Renal pelvis (tissue), 4 donors: Measurements from ENCODE around the gene ZNF425. TPM values are rescaled to one million over a fixed set of nuclear protein-coding genes. Genes with fewer than 3 reads are reported as not detected.
"Not testable (repeated sequence)": the region's sequence is repeated elsewhere in the genome, so short reads cannot be mapped to it uniquely, and the experiment has no call there.

Experiments
- DNase-seq: peaks from one replicate; pipeline ENCODE4 v3.0.0-alpha.2; 2013
- polyA plus RNA-seq, 3 donors: library from polyadenylated mRNA; unstranded; fragments of 120-200 nt; gene quantifications; one replicate each; pipeline ENCODE4 v1.2.1, GENCODE V29; 2013; ENCODE audit not compliant: insufficient read length in 3 of 3

The ZNF425 gene
- polyA plus RNA-seq, 3 donors = 6.1 to 7.6 (median 6.3) TPM

DNA sequence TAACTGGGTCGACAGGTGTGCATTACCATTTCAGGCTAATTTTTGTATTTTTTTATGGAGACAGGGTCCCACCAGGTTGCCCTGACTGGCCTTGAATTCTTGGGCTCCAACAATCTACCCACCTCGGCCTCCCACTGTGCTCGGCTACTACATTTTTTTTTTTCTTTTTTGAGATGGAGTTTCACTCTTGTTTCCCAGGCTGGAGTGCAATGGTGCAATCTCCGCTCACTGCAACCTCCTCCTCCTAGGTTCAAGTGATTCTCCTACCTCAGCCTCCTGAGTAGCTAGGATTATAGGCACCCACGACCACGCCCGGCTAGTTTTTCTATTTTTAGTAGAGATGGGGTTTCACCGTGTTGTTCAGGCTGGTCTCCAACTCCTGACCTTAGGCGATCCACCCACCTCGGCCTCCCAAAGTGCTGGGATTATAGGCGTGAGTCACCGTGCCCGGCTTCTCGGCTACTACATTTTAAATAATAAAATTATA lies 18.4 kb upstream of the ZNF425 start:
- not testable (repeated sequence) for DNase-seq

DNA sequence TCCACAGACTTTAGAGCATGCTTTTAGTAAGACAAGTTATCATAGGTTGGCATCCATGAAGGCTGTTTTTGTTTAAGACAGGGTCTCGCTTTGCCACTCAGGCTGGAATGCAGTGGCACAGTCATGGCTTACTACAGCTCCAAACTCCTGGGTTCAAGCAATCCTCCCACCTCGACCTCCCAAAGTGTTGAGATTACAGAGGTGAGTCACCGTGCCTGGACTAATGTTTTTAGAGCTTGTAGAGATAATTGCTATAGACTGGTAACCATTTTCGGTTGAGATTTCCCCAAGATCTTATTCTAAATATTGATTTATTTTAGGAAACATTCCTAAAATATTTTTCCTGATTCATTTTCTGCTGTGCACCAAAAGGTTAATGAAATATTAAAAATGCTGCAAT lies 15.8 kb upstream of the ZNF425 start:
- DNase-seq = no peak

DNA sequence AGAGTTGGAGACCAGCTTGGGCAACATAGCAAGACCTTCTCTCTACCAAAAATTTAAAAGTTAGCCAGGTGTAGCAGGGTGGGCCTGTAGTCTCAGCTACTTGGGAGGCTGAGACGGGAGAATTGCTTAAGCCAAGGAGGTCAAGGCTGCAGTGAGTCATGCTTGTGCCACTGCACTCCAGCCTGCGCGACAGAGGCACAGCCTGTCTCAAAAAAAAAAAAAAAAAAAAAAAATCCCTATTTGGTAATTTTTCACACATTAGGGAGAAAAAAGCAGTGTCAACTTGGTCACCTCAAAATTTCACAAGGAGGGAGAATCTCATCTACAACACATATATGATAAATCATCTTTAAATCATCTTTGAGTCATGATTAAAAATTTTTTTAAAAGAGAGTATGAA lies 14.7 kb upstream of the ZNF425 start:
- no peak for DNase-seq

DNA sequence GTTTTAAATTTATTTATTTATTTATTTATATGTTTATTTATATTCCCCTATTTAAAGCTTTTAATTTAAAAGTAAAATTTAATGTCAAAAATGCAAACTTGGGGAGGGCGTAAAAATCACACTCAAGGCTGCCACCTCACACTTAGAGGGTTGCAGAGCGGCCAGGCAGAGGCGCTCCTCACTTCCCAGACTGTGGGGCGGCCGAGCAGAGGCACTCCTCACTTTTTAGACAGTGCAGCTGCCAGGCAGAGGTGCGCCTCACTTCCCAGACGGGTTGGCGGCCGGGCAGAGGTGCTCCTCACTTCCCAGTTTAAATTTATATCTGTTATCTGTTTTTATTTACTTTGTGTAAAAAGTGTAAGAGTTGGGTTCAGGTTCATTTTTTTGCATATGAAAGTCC lies 10.0 kb upstream of the ZNF425 start:
- no peak for DNase-seq

DNA sequence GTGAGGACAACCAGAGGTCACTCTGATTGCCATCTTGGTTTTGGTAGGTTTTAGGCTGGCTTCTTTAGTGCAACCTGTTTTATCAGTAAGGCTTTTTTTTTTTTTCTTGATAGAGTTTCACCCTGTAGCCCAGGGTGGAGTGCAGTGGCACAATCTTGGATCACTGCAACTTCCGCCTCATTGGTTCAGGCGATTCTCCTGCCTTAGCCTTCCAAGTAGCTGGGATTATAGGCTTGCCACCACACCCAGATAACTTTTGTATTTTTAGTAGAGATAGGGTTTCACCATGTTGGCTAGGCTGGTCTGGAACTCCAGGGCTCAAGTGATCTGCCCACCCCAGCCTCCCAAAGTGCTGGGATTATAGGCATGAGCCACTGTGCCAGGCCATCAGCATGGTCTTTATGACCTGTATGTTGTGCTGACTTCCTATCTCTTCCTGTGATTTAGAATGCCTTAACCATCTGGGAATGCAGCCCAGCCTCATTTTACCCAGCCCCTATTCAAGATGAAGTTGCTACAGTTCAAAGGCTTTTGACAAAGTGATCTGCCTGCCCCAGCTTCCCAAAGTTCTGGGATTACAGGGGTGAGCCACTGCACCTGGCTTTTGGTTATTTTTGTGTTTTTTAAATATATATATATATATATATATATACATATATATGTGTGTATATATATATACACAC lies 7.0 kb upstream of the ZNF425 start:
- DNase-seq = no peak

DNA sequence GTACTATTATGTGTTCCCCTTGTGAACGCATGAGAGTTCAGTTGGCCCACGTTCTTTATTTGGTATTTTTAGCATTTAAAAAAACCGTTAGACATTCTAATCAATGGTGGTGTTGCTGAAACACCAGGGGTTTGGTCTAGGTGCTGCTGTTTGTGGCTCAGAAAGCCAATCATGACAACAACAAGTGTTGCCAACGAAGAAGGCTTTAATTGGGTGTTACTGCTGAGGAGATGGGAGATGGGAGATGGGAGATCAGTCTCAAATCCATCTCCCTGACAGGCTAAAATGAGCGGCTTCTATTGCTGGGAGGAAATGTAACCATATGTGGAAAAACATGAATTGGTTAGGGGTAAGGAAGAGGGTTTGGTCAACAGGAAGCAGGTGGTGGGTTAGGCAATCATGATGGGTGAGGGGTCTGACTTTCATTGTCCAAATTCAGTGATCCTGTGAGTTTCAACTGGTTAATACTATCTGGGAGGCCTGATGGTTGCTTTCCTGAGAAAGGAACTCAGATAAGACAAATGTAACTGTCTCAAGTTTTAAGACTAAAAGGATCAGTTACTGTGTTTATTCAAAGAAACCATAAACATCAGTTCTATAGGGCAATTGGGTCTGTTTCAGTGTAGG lies 4.6 kb upstream of the ZNF425 start:
- no peak for DNase-seq

DNA sequence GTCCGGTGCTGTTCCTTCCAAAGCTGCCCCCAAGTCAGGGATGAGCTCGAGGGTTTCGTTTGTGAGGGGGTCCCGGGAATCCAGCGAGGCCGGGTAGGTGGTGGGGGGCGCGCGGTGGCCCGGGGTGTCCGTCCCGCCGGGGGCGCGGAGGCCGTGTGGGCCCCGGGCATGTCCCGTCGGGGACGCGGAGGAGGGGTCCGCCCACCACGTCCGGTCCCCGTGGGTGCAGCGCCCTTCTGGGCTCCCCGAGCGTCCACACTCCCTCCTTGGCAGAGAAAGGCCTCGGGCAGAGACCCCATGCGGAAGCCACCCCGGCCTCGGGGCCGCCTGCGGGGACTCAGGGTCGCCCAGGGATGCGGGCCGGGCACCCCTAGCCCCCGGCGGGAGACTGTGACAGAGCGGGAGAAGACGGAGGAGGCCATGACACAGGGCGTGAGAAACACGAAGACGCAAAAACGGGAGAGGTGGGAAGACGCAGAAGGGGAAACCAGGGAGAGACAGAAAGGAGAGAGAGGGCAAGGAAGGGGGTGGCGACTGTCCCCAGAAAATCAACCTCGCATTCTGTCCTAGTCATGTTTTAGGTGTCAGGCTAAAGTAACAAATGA lies 640 bp upstream of the ZNF425 start:
- DNase-seq = peak; percentile 48

DNA sequence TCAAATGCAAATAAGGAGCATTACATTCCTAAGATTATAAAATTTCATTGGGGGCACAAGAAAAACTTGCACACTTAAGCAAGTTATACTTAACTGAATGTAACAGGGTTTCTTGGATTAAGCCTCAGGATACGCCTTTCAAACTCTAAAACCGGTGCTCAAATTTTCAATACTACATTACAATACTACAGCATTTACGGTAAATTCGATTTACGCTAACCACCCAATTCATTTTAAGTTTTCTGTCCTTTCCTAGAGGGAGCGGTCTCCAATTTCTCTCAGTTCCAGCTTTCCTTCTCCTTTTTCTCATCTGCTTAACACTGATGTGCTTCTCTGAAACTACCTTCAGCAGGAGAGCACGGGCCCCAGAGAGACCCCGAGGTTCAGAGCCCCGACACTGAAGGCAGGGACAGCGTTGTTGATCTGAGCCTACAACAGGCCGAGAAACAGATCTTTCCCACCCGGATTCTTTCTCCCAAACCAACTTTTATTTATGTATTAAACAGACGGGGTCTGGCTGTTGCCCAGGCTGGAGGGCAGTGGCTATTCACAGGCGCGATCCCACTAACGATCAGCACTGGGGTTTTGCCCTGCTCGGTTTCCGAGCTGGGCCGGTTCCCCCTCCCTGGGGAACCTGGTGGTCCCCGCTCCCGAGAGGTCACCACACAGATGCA lies 798 bp downstream of the ZNF425 start:
- no peak for DNase-seq

DNA sequence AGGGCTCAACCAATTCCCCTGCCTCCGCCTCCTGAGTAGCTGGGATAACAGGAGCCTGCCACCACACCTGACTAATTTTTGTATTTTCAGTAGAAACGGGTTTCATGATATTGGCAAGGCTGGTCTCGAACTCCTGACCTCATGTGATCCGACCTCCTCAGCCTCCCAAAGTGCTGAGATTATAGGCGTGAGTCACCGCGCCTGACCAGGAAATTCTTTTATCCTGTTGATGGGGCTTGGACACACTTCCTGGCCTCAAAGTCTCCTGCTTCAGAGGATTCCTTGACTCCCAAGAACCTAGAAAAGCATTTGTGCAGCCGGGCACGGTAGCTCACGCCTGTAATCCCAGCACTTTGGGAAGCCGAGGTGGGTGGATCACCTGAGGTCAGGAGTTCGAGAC lies 16.2 kb downstream of the ZNF425 start:
- DNase-seq = no peak

DNA sequence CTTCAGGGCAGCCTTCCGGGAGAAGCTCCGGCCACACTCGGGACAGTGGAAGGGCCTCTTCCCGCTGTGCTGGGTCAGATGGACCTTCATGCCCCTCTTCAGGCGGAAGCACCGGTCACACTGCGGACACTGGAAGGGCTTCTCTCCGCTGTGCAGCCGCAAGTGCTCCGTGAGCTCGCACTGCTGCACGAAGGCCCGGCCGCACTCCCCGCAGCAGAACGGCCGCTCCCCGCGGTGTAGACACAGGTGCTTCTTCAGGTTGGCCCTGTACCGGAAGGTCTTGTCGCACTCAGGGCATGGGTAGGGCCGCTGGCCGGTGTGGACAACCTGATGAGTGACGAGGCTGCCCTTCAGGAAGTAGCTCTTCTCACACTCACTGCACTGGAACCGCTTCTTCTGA lies 21.4 kb downstream of the ZNF425 start:
- DNase-seq = no peak

DNA sequence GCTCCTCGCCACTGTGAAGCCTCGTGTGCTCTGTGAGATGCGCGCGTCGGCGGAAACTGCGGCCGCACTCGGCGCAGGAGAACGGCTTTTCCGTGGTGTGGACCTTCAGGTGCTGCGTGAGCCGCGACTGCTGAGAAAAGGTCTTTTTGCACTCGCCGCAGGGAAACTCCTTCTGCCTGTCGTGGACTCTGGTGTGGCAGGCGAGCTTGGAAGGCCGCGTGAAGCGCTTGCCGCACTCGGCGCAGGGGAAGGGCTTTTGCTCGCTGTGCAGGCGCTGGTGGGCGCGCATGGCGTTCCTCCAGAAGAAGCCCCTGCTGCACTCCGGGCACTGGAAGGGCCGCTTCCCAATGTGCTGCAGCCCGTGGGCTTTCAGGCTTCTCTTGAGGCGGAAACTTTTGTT lies 21.9 kb downstream of the ZNF425 start:
- DNase-seq = no peak

DNA sequence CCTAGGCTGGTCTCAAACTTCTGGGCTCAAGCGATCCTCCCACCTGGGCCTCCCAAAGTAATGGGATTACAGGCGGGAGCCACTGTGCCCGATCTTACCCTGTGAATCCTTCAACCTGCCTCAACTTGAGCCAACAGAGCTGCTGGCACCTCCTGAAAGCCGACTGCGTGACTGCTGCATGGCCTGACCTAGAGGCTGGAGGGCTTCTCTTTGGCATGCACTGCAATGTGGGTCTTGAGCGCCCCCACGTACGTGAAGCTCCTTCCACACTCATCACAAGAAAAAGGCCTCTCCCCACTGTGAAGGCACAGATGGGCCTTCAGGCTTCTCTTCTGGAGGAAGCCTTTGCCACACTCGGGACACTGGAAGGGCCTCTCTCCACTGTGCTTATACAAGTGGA lies 22.7 kb downstream of the ZNF425 start:
- no peak for DNase-seq

DNA sequence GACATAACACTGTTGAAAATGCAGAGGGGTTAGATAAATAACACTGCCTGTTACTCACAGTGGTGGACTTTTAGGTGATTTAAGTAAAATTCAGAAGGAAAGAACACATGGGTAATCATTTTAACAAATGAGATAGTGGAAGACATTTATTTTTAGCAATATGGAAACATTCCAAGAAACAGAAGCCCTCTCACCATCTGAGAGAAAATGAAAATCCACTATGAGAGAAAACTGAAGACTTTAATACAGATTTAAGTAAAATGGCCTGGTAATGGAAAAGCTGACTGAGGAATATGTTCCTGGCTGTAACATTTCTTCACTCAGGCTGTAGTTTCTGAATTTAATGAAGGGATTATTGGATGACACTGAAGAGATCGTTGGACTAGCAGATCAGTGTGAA lies 23.5 kb downstream of the ZNF425 start:
- DNase-seq = no peak

DNA sequence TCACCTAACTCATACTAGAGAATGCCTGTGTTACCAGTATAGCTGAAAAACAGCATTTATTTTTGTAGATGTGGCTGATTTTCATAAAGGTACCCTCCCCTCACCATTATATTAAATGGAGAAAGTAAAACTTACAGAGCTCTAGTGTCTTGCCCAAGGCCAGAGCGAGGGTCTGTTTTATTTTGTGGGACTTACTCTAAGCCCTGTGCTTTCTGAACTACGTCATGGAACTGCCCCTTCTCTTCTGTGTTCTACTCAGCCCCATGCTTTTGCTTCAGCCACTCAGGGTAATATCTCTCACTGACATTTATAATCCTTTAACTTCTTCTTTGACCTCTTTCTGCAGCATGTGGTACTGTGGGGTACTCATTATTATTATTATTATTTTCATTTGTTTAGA lies 25.3 kb downstream of the ZNF425 start:
- DNase-seq = no peak

DNA sequence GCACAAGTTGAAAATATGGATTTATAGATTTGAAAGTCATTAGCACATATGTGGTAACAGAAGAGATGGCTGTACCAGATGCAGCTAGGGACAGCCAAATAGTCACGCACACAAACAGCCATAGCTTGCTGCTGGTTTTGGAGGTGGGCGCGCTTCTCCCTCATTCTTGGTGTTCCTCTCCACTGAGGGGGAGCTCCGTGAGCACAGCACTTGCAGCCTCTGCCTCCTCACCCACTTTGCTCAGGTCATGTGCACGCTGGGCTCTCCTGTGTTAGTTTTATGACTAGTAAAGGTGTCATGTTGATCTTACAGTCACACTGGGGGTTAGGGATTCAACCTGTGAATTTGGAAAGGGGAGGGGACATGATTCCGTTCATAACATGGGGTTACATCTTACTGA lies 27.1 kb downstream of the ZNF425 start:
- DNase-seq = no peak

DNA sequence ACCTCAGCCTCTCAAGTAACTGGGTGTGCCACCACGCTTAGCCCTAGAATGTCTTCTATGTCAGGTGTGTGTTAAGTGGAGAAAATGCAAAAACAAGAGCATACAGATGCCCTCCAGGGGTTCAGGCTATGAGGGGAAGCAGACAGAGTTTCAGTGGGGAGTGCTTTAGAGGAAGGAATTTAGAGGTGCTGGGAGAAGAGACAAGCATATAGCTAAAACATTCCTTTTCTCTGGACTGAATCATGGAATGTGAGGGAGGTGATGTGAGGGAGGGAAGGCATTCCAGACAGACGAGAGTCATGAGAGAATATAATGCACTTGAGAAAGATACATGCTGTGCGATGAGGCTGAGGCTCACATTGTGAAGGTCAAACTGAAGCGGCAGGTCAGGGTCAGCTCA lies 29.0 kb downstream of the ZNF425 start:
- peak; percentile 4 for DNase-seq

DNA sequence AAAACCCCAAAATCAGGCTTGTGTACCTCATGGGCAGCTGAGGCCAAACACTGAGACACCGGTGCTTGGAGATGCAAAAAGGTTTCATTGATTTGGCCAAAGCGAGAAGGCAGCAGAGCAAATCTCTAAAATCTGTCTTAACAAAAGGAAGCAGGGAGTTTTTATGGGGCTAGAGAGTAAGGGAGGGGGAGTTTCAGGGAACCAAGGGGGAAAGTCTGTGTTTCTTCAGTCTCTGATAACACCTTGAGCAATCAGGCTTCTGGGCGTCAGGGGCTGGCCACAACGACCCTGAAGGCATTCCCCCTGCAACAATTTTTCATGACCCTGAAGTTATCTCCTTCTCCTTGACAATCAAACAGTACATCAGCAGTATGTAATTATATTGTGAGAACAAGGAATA lies 32.9 kb downstream of the ZNF425 start:
- no peak for DNase-seq

DNA sequence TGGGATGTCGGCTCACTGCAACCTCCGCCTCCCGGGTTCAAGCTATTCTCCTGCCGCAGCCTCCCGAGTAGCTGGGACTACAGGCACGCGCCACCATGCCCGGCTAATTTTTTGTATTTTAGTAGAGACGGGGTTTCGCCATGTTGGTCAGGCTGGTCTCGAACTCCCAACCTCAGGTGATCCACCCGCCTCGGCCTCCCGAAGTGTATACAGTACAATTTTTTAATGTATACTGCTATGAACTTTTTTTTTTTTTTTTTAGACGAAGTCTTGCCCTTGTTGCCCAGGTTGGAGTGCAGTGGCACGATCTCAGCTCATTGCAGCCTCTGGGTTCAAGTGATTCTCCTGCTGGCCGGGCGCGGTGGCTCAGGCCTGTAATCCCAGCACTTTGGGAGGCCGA lies 33.9 kb downstream of the ZNF425 start:
- not testable (repeated sequence) for DNase-seq

DNA sequence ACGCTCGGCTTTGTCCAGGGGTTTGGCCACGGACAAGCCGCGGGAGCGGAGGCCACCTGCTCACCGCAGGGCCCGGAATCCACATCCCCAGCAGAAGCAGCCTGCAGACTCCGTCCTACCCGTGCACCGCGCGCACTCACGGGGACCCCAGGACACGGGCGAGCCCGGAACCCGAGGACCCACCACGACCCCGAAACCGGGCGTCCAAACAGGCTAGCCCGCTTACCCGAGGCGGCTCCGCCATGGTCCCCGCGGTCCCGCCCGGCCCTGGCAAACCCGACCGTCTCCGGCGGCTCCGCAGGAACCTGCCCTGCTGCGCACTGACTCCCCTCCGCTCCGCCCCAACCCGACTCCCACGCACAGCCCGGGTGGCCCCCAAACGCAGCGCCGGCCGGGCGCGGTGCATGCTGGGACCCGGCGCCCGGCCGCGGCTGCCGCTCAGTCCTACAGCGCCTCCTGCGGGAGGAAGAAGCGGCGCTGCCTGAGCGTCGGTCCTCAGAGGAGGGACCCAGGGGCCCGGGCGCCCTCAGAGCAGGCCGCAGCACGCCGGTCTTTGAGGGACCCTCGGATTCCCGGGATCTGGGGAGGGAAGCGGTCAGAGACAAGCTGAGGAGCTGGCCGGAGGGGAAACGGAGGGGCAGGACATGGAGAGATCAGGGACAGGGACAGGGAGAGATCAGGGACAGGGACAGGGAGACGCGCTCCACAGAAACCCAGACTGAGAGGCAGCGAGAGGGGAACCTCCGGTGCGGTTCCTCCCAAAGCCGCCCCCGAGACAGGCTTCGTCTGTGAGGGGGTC lies 35.5 kb downstream of the ZNF425 start, which contains the start of gene ZNF786:
ZNF786 (minus strand) TSS at position 322 of the 799 bp plus-strand sequence; CDS start at position 244, 78 bp downstream.
- peak; percentile 94 for DNase-seq

DNA sequence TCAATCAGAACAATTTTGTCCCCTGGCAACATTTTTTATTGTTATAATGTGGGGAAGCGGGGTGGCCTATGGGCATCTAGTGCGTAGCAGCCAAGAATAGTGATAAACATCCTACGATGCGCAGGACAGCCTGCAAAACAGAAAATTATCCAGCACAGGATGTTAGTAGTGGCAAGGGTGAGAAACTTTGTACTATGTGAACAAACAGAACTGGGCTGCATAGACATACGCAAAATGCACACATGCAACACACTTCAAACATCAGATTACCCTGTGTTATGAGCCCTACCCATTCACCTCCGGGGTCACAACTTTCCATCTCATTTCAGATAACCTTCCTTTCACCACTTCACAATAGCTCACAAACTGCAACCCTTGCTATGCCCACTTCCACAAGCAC lies 38.7 kb downstream of the ZNF425 start:
- DNase-seq = no peak

DNA sequence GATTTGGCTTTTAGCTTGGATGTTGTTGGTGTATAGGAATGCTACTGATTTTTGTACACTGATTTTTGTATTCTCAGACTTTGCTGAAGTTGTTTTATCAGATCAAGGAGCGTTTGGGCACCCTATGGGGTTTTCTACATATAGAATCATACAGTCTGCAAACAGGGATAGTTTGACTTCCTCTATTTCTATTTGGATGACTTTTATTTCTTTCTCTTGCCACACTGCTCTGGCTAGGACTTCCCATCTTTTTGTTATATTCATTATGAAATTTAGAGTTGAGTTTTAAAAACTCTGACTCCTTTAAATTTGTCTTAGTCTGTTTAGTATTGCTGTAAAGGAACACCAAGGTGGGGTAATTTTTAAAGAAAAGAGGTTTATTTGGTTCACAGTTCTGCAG lies 40.3 kb downstream of the ZNF425 start:
- DNase-seq = no peak

DNA sequence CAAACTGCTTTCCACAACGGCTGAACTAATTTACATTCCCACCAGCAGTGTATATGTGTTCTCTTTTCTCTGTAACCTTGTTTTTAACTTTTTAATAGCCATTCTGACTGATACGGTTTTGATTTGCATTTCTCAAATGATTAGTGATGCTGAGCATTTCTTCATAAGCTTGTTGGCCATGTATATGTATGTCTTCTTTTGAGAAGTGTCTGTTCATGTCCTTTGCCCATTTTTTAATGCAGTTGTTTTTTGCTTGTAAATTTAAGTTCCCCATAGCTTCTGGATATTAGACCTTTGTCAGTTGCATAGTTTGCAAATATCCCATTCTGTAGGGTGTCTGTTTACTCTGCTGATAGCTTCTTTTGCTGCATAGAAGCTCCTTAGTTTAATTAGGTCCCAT lies 41.7 kb downstream of the ZNF425 start:
- DNase-seq = no peak
